ENCODE measurements around the gene CSF1R. TPM values are rescaled to one million over a fixed set of nuclear protein-coding genes. Genes with fewer than 3 reads are reported as not detected.

Gene CSF1R
- polyA plus RNA-seq, 1 of the 3 experiments (the other 2 are of a cell fraction), result 0.25 TPM

DNA sequence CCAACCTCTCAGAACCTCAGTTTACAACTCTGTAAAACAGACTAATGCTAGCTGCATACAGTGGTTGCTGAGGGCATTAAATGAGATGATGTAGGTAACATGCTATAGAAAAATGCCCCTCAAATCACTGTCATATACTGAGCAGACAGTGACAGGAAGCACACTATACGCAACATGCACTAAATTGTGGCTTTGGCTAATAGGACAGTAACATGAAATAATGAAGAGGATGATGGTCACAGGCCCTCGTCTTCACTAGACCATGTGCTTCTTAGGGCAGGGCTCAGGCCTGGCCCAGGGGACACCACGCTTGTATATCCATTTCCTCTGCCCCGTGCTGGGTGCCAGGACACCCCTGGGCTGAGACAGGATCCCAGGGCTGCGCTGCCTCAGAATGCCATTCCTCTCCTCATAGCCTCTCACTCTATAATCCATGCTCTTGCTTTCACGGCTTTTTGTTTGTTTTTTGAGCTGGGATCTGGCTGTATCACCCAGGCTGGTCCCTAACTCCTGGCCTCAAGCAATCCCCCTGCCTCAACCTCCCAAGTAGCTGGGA lies 18.9 kb downstream of the CSF1R start:
- ChIA-PET POLR2A (no interaction called here), CTCF (no interaction called here)
- Histone ChIP-seq H3K27ac (ENCODE audit: low read depth in 2 of 2, low read length in 1 of 2) (peak overlapping the region in 1 of 2 experiments; percentile 53; a peak in 1 of 4 replicates), H3K4me3 (ENCODE audit: low read depth in 2 of 2, low read length in 1 of 2) (no peak overlapping the region), H3K27me3 (ENCODE audit: insufficient read depth) (no peaks in the 10 kb centered on the region), H3K9me2 (no peaks in the 10 kb centered on the region), H3K9me3 (no peaks in the 10 kb centered on the region), H2AFZ (ENCODE audit: low read depth) (no peak overlapping the region), H4K20me1 (ENCODE audit: insufficient read depth) (no peaks in the 10 kb centered on the region), H3K79me2 (ENCODE audit: insufficient read depth) (no peaks in the 10 kb centered on the region), H3K9ac (no peak overlapping the region), H3K36me3 (replicated peaks in 1 of 2; ENCODE audit: control insufficient read depth in 1 of 2, insufficient read depth in 2 of 2, low read length in 1 of 2) (no peaks in the 10 kb centered on the region), H3K4me1 (ENCODE audit: control insufficient read depth in 1 of 2, insufficient read depth in 2 of 2, low read depth in 1 of 2, low read length in 1 of 2) (peaks cover 14 to 48% of the 10 kb centered on the region in 2 experiments; a peak in 3 of 4 replicates), H3K4me2 (peak overlapping the region; percentile 65; the same call in 1 of the 2 replicates), H3F3A (replicated peaks; ENCODE audit: insufficient read depth) (peaks cover 6% of the 10 kb centered on the region)
- no peak for DNase-seq
- WGBS (ENCODE audit: low lambda C conversion rate), result 93% methylated on average over 6 of the region's 6 CpGs
- TF ChIP-seq FOSL2 (IDR thresholded peaks at IDR 0.05; ENCODE audit: borderline replicate concordance, low read depth), result no peak
- TF ChIP-seq GATA2 (CRISPR knock-in tag; IDR thresholded peaks at IDR 0.05), result no peak
- TF ChIP-seq MEF2A (IDR thresholded peaks at IDR 0.05; ENCODE audit: borderline replicate concordance, low read depth), result no peak
- TF ChIP-seq, protein P1, sequence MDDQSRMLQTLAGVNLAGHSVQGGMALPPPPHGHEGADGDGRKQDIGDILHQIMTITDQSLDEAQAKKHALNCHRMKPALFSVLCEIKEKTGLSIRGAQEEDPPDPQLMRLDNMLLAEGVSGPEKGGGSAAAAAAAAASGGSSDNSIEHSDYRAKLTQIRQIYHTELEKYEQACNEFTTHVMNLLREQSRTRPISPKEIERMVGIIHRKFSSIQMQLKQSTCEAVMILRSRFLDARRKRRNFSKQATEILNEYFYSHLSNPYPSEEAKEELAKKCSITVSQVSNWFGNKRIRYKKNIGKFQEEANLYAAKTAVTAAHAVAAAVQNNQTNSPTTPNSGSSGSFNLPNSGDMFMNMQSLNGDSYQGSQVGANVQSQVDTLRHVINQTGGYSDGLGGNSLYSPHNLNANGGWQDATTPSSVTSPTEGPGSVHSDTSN (IDR thresholded peaks at IDR 0.05), result no peak
- TF ChIP-seq, protein P2, sequence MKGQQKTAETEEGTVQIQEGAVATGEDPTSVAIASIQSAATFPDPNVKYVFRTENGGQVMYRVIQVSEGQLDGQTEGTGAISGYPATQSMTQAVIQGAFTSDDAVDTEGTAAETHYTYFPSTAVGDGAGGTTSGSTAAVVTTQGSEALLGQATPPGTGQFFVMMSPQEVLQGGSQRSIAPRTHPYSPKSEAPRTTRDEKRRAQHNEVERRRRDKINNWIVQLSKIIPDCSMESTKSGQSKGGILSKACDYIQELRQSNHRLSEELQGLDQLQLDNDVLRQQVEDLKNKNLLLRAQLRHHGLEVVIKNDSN (IDR thresholded peaks at IDR 0.05; ENCODE audit: borderline replicate concordance, low read depth), result no peak
- no peak for TF ChIP-seq RCOR1 (IDR thresholded peaks at IDR 0.05; ENCODE audit: low read length)
- no peak for TF ChIP-seq TEAD4 (IDR thresholded peaks at IDR 0.05; ENCODE audit: borderline replicate concordance, insufficient read depth)
- TF ChIP-seq TAF1 (IDR thresholded peaks at IDR 0.05; ENCODE audit: borderline replicate concordance, low read depth, low read length), result no peak
- no peak for TF ChIP-seq MXI1 (IDR thresholded peaks at IDR 0.05; ENCODE audit: low read depth, low read length)
- TF ChIP-seq, protein P3, sequence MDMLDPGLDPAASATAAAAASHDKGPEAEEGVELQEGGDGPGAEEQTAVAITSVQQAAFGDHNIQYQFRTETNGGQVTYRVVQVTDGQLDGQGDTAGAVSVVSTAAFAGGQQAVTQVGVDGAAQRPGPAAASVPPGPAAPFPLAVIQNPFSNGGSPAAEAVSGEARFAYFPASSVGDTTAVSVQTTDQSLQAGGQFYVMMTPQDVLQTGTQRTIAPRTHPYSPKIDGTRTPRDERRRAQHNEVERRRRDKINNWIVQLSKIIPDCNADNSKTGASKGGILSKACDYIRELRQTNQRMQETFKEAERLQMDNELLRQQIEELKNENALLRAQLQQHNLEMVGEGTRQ (IDR thresholded peaks at IDR 0.05; ENCODE audit: borderline replicate concordance, low read depth, low read length), result no peak
- TF ChIP-seq, protein P4, sequence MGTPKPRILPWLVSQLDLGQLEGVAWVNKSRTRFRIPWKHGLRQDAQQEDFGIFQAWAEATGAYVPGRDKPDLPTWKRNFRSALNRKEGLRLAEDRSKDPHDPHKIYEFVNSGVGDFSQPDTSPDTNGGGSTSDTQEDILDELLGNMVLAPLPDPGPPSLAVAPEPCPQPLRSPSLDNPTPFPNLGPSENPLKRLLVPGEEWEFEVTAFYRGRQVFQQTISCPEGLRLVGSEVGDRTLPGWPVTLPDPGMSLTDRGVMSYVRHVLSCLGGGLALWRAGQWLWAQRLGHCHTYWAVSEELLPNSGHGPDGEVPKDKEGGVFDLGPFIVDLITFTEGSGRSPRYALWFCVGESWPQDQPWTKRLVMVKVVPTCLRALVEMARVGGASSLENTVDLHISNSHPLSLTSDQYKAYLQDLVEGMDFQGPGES (IDR thresholded peaks at IDR 0.05; ENCODE audit: low read depth, low read length), result no peak
- TF ChIP-seq, protein P5, sequence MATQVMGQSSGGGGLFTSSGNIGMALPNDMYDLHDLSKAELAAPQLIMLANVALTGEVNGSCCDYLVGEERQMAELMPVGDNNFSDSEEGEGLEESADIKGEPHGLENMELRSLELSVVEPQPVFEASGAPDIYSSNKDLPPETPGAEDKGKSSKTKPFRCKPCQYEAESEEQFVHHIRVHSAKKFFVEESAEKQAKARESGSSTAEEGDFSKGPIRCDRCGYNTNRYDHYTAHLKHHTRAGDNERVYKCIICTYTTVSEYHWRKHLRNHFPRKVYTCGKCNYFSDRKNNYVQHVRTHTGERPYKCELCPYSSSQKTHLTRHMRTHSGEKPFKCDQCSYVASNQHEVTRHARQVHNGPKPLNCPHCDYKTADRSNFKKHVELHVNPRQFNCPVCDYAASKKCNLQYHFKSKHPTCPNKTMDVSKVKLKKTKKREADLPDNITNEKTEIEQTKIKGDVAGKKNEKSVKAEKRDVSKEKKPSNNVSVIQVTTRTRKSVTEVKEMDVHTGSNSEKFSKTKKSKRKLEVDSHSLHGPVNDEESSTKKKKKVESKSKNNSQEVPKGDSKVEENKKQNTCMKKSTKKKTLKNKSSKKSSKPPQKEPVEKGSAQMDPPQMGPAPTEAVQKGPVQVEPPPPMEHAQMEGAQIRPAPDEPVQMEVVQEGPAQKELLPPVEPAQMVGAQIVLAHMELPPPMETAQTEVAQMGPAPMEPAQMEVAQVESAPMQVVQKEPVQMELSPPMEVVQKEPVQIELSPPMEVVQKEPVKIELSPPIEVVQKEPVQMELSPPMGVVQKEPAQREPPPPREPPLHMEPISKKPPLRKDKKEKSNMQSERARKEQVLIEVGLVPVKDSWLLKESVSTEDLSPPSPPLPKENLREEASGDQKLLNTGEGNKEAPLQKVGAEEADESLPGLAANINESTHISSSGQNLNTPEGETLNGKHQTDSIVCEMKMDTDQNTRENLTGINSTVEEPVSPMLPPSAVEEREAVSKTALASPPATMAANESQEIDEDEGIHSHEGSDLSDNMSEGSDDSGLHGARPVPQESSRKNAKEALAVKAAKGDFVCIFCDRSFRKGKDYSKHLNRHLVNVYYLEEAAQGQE (IDR thresholded peaks at IDR 0.05; ENCODE audit: low read depth, low read length), result no peak
- TF ChIP-seq RAD21 (IDR thresholded peaks at IDR 0.05; ENCODE audit: low read length), result no peak
- TF ChIP-seq NFIC (IDR thresholded peaks at IDR 0.05; ENCODE audit: borderline replicate concordance), result no peak
- TF ChIP-seq FOXJ3 (CRISPR knock-in tag; IDR thresholded peaks at IDR 0.05), result no peak
- TF ChIP-seq TCF12 (IDR thresholded peaks at IDR 0.05), result no peak
- TF ChIP-seq FOXM1 (IDR thresholded peaks at IDR 0.05; ENCODE audit: low read depth), result no peak
- no peak for TF ChIP-seq ELF1 (IDR thresholded peaks at IDR 0.05)
- no peak for TF ChIP-seq SIN3A (IDR thresholded peaks at IDR 0.05; ENCODE audit: borderline replicate concordance, low read depth, low read length)
